NCI-H2227 (cell line): Measurements from ENCODE around the gene MEX3A.
A peak's percentile ranks its signal among the peaks of the same experiment; 100 is the strongest.
"Not testable (repeated sequence)": the region's sequence is repeated elsewhere in the genome, so short reads cannot be mapped to it uniquely, and the experiment has no call there.

Experiments
- DNase-seq: peaks from one replicate; lab custom pipeline; 2025; ENCODE audit not compliant: unreplicated experiment; lab: John Stamatoyannopoulos, UW

The MEX3A gene

GRCh38 chr1:156118177-156118868 is 36.1 kb upstream of the MEX3A start:
- no peak for DNase-seq

DNA sequence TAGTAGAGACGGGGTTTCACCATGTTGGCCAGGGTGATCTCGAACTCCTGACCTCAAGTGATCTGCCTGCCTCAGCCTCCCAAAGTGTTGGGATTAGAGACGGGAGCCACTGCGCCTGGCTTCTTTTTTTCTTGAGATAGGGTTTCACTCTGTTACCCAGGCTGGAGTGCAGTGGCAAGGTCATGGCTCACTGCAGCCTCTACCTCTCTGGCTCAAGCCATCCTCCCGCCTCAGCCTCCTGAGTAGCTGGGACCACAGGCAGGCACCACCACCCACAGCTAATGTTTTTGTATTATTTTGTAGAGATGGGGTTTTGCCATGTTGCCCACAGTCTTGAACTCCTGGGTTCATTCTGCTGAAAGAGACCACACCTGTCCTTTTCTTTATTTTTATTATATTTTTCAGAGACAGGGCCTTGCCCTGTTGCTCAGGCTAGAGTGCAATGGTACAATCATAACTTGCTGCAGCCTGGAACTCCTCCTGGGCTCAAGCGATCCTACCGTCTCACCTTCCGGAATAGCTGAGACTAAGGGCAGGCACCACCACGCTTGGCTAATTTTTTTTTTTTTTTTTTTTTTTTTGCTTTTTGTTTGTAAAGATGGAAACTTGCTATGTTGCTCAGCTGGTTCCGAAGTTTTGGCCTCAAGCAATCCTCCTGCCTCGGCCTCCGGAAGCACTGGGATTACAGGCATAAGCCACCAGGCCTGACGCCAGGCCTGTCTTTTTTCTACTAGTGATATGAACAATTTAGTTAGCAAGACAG is 35.3 kb upstream of the MEX3A start:
- DNase-seq, result no peak

DNA sequence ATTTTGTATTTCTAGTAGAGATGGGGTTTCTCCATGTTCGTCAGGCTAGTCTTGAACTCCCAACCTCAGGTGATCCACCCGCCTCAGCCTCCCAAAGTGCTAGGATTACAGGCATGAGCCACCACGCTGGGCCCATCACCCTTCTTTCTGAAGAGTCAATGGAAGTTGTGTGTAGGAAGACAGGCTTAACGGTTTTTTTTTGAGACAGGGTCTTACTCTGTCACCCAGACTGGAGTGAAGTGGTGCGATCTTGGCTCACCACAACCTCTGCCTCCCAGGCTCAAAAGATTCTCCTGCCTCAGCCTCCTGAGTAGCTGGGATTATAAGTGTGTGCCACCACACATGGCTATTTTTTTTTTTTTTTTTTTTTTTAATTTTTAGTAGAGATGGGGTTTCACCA is 34.5 kb upstream of the MEX3A start:
- not testable (repeated sequence) for DNase-seq

DNA sequence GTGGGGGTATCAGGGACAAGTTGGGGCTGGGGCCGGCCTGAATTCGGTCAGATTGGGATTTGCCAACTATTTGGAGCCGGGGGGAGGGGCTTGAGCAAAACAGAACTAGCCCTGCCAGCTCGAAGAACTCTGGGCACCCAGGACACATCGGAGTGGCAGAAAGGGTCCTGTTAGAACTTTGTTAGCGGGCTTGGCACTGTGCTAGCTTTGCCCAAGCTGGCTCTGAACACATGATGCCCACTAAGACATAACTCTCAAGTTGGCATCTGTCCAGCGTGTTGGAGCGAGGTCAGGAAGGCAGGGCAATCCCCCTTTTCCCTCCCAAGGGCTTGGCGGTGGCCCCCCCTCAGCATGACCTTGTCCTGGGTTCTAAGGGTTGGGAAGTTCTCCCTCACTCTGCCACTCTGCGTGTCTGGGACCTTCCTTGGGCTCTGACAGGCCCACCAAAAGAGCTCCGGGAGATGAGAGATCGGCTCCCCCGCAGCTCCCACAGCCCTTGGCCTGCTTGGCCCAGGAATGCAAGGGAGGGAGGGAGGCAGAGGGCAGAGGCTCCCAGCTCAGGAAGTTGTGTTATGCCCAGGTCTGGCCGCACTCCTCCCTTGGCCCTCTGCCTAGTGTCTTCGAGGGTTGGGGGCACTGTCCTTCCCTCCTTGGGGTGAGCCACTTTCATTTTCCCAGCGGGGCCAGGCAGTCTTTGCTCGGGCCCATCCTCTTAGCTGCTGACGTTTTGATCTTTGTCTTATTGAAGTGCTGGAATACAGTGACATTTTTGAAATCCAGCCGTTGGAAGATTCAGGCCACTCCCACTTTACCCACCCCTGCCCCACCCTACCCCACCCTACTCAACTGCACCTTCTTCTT is 33.5 kb upstream of the MEX3A start:
- DNase-seq, result no peak

DNA sequence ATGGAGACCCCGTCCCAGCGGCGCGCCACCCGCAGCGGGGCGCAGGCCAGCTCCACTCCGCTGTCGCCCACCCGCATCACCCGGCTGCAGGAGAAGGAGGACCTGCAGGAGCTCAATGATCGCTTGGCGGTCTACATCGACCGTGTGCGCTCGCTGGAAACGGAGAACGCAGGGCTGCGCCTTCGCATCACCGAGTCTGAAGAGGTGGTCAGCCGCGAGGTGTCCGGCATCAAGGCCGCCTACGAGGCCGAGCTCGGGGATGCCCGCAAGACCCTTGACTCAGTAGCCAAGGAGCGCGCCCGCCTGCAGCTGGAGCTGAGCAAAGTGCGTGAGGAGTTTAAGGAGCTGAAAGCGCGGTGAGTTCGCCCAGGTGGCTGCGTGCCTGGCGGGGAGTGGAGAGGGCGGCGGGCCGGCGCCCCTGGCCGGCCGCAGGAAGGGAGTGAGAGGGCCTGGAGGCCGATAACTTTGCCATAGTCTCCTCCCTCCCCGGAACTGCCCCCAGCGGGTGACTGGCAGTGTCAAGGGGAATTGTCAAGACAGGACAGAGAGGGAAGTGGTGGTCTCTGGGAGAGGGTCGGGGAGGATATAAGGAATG is 32.8 kb upstream of the MEX3A start:
- DNase-seq, result no peak

DNA sequence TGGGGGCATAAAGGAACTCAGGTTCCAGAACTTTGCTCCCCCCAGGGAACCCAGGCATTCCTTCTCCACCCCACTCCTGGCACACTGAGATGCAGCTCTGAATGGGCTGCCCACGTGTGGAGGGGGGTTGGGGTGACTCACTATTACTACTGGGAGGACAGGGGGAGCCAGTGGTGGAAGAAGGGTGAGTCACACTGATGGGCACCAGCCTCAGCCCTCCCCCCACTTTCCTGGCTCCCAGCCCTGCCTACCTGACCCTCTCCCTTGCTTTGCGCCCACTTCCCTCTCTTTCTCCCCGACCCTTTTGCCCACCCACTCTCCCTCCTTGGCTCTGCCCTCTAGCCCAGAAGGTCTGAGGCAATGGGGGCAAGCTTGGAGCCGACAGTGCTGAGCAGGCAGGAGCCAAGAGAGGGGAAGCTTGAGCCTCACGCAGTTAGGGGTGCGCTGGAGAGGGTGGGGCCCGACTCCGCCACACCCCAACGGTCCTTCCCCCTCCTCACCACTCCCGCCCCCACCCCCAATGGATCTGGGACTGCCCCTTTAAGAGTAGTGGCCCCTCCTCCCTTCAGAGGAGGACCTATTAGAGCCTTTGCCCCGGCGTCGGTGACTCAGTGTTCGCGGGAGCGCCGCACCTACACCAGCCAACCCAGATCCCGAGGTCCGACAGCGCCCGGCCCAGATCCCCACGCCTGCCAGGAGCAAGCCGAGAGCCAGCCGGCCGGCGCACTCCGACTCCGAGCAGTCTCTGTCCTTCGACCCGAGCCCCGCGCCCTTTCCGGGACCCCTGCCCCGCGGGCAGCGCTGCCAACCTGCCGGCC is 32.0 kb upstream of the MEX3A start, which contains the start of gene LMNA:
LMNA (plus strand) TSS at position 611 of the 818 bp plus-strand sequence. CDS start 208 bp downstream, outside the sequence.
- DNase-seq, result peak; percentile 82

GRCh38 chr1:156113282-156113950 is 31.2 kb upstream of the MEX3A start:
- DNase-seq, result no peak

DNA sequence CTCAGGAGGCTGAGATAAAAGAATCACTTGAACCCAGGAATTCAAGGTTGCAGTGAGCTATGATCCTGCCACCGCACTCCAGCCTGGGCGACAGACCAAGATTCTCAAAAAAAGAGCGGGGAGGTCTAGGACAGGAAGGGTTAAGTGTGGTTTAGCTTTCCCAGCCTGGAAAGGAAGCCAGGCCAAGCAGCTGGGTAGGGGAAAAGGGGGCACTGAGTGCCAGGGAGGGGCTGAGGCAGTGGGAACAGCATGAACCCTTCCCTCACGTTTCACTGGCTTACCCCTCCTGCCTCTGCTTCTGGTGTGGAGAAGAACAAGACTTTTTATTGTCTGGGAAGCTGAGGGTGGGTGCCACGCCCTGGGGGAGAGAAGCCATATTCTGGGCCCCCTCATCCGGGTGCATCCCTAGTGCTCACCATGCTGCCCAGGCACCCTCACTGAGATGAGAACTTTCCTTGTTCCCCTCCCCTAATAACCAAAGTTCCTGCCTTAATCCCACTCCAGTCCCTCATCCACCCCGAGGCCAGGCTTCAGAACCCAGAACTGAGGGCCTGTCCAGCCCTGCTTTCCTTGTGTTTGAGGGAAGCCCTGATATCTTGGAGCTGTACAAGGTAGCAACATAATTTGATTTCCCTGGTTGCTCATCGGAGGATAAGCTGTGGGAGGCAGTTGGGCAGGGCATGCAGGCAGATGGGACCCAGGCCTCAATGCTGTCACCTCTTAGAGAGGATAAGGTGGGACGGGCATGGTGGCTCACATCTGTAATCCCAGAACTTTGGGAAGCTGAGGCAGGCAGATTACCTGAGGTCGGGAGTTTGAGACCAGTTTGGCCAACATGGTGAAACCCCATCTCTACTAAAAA is 30.2 kb upstream of the MEX3A start:
- no peak for DNase-seq

GRCh38 chr1:156111355-156111962 is 29.2 kb upstream of the MEX3A start:
- no peak for DNase-seq

GRCh38 chr1:156110252-156110651 is 28.0 kb upstream of the MEX3A start:
- DNase-seq, result no peak

DNA sequence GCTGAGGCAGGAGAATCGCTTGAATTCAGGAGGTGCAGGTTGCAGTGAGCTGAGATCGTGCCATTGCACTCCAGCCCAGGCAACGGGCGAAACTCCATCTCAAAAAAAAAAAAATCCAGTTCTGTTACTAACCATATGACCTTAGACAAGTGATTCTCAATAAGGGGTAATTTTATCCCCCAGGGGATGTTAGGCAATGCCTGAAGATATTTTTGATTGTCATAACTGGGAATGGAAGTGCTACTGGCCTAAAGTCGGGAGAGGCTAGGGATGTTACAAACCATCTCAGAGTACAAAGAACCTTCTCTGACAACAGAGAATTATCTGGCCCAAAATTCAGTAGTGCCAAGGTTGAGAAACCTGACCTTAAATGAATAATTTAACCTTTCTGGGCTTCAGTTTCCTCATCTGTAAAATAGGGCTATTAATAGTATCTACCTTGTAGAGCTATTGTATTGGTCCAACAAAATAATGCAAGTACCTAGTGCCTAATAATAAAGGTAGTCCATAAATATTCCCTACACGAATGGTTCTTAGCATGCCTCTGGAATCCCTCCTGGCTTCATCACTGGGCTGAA is 26.5 kb upstream of the MEX3A start:
- peak; percentile 19 for DNase-seq

DNA sequence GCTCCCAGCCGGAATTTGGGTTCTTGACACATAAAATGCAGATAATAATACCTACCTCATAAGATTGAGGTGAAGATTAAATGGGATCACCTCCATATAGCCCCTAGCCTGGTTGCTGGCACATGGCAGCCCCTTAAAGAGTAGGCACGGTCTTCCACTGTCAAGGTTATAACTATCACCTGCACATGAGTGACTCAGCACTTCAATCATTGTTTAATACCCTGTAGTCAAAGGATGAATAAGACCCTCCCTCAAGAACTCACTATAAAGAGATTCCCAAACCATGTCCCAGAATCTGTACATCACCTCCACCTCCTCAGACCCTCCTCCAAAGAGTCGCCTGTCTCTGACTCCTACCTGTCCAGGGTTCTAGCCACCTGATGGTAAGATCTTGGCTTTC is 25.8 kb upstream of the MEX3A start:
- DNase-seq, result no peak

DNA sequence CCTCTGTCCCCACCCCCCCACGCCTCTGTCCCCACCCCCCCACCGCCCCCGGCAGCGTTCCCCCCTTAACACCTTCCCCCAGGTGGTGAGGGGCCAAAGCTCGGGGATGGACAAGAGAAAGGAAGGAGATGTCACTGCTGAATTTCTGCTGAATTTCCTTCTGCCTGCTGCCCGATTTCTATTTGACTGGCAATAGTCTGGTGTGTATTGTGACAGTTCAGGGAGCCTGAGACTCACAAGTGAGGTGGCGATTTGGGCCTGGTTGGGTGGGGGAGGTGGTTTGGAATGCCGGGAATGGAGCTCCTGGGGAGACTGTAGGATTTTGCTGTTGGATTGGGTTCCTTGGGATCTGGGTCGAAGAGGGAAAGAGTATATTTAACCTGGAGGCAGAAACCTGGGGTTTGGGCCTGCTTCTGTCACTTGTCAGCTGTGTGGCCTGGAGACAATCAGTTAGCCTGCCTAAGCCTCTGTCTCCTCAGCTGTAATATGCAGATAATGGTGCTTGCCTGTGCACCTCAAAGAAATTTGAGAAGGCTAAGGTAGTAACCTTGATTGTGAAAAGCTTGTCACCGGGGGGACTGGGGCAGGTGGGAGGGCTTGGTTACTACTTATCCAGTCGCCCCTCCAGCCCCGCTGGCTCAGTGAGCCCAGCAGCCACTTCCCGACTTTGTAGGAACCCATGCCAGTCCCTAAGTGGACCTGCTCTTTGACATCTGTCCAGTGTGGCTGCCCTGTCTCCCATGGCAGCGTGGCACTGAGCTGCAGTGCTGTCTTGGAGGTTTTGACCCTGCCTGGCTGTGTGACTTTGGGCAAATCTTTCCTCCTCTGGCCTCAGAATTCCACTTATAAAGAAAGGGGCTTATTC is 24.6 kb upstream of the MEX3A start:
- no peak for DNase-seq

DNA sequence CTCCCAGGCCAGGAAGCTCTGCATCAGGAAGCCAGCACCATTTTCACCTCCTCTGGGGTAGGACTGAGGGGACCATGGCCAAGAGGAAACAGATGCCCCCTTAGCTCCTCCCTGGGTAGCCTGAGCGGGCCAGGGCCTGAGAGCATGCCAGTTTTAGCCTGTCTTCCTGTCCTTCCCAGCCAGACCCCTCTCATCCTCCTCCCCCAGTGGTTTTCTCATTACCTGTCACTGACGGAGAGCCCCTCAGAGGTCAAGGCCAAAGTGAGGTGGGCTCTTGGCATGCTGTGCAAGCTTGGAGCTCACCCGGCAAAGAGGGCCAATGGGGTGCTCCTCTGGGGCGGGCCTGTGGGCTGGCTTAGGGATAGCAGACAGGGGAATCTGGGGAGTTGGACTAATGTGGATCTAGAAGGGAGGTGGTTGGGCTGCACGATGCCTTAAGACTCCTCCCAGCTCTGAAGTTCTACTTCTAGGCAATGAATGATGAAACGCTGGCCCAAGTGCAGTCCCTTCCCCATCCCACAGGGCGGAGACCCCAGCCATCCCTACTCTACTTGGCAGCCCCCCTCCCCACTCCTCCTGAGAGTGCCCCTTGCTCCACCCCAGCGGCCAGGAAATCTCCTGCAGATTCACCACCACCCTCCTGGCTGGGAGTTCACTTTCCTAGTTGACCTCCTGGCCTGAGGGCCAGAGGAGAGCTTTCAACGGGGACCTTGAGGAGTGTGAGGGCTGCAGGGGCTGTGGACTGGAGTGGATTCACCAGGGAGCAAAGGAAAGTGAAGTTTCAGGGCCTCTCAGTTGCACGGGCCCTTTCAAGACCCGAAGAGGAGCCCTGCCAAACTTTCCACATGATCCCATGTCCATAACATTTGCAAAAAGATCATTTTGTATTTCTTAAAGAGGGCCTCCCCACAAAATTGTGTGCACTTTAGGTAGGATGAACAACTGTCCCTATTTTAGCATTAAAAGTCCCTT is 22.9 kb upstream of the MEX3A start:
- DNase-seq, result no peak

DNA sequence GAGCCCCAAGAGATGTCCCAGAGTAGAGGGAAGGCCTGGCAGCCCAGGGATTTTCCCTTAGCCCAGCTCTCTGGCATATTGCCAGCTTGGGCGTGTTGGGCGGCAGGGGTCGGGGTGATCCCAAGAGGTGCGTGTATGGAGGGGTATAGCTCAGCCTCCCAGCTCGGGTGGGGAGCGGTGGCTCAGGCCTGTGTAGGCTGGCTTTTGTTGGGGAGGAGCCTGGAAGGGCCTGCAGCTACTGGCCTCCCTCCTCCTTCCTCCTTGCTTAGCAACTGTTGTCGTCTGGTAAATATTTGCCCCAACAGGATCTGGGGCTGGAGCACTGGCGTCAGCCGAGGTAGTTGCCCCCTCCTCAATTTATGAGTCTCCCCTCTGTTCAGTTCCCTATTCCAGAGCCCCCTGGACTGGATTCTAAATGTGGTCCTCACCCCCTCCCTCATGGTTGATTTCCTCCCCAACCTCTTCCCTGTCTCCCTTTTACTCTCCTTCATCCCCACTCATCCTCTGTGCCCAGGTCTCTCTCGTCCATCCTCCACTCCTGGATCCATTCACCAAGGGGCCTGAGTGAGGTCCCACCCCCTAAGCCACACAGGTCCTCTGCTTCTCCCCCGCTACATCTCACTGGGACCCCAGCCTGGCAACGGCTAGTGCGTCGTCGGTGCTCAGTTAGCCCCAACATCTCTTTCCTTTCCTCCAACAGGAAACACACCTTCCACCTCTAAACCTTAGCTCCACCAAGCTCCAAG is 22.0 kb upstream of the MEX3A start:
- peak; percentile 92 for DNase-seq
